GM12865 (cell line): ENCODE results near the gene SLC4A3.
A peak's percentile ranks its signal among the peaks of the same experiment; 100 is the strongest.

Experiments used
- DNase-seq: peaks from one replicate; pipeline ENCODE4 v3.0.0; 2010; ENCODE audit warnings: low read depth
- H3K4me3 ChIP-seq: 2 replicates; pipeline ENCODE4 v1.5.1; 2011; ENCODE audit warnings: mild to moderate bottlenecking, low read depth, low read length, control low read depth
- CTCF ChIP-seq: IDR thresholded peaks from 2 replicates; pipeline ENCODE4 v1.5.1; 2011; ENCODE audit warnings: low read length, control low read depth, low read depth, inconsistent platforms; ENCODE audit not compliant: insufficient read depth; ENCODE audit errors: missing control alignments

SLC4A3 gene

GRCh38 chr2:219593154-219593553 is 34.3 kb upstream of the SLC4A3 start:
- no peak for TF ChIP-seq CTCF
- no peak overlapping the region for H3K4me3 ChIP-seq

GRCh38 chr2:219595256-219595655 is 32.2 kb upstream of the SLC4A3 start:
- TF ChIP-seq CTCF, result no peak
- no peak for DNase-seq
- no peak overlapping the region for H3K4me3 ChIP-seq

More at GRCh38 chr2:219593154-219593553, 34.3 kb upstream of the SLC4A3 start:
- no peak for DNase-seq

GRCh38 chr2:219596954-219597551 is 30.4 kb upstream of the SLC4A3 start:
- no peak for TF ChIP-seq CTCF
- no peak for DNase-seq
- H3K4me3 ChIP-seq, result peak overlapping the region; percentile 81

GRCh38 chr2:219597552-219598307 is 29.7 kb upstream of the SLC4A3 start, which contains the start of gene STK11IP:
Gene STK11IP, plus strand, starts transcription at chr2:219597857. Its CDS starts 263 bp downstream, at chr2:219598120.
- no peak for TF ChIP-seq CTCF
- peak; percentile 96 for DNase-seq

GRCh38 chr2:219598308-219599078 is 28.9 kb upstream of the SLC4A3 start:
- H3K4me3 ChIP-seq, result peak overlapping the region; percentile 81
- no peak for DNase-seq
- no peak for TF ChIP-seq CTCF

More at GRCh38 chr2:219597552-219598307, 29.7 kb upstream of the SLC4A3 start, which contains the start of gene STK11IP:
- peak within 1 kb of the TSS; percentile 81 for H3K4me3 ChIP-seq

- DNase-seq, result no peak
- H3K4me3 ChIP-seq, result no peak overlapping the region
- no peak for TF ChIP-seq CTCF
Observed at GRCh38 chr2:219603771-219604170, 23.7 kb upstream of the SLC4A3 start.
